ENCODE data around the gene CDK14. TPM values are rescaled to one million over a fixed set of nuclear protein-coding genes. Genes with fewer than 3 reads are reported as not detected.

The CDK14 gene
- total RNA-seq, result 20.2 and 26.5 TPM in 2 replicates

GRCh38 chr7:90595801-90596670 is at the start of gene CDK14:
CDK14 (plus strand) TSS chr7:90596321; CDS start chr7:90596628, 307 bp downstream.

Other genes starting within 250 kb of the CDK14 start
- 4.3 and 8.3 TPM in 2 replicates for gene GTPBP10, start 249.6 kb upstream of the CDK14 start, total RNA-seq
- 9.1 and 17.4 TPM in 2 replicates for gene CLDN12, start 192.9 kb upstream of the CDK14 start, total RNA-seq
- gene PTTG1IP2, start 126.7 kb upstream of the CDK14 start, total RNA-seq, result not detected in 2 replicates